Esophagus squamous epithelium (tissue), 5 donors: ENCODE measurements around the gene SUCLA2. TPM values are rescaled to one million over a fixed set of nuclear protein-coding genes. Genes with fewer than 3 reads are reported as not detected.
"Not testable (repeated sequence)": the region's sequence is repeated elsewhere in the genome, so short reads cannot be mapped to it uniquely, and the experiment has no call there.

Experiments
- DNase-seq: peaks from one replicate; lab custom pipeline; 2025; lab: John Stamatoyannopoulos, UW
- H3K27ac ChIP-seq, 4 donors: fragments of 200-600 bp; sonication (generic); one replicate each; pipeline ENCODE4 v1.5.1; 2016 to 2019; ENCODE audit warnings: mild to moderate bottlenecking in 1 of 4
- H3K27me3 ChIP-seq, 4 donors: fragments of 200-600 bp; sonication (generic); 1 replicate in 3 of 4; 2 replicates in 1 of 4; pipeline versions ENCODE4 v1.5.1 to v1.6.0; 2017 to 2021; ENCODE audit warnings: antibody characterized with exemption in 1 of 4
- H3K36me3 ChIP-seq, 3 donors: fragments of 200-600 bp; sonication (generic); one replicate each; pipeline ENCODE4 v1.5.1; 2016 to 2019
- H3K4me1 ChIP-seq, 3 donors: fragments of 200-600 bp; sonication (generic); one replicate each; pipeline ENCODE4 v1.5.1; 2017 to 2019
- H3K4me3 ChIP-seq, 4 donors: fragments of 200-600 bp; sonication (generic); 1 replicate in 3 of 4; 2 replicates in 1 of 4; pipeline ENCODE4 v1.5.1; 2016 to 2019; ENCODE audit warnings: mild to moderate bottlenecking in 2 of 4, moderate library complexity in 1 of 4
- H3K9me3 ChIP-seq, 3 donors: fragments of 200-600 bp; sonication (generic); one replicate each; pipeline ENCODE4 v1.5.1; 2016 to 2019
- CTCF ChIP-seq, 6 experiments: fragments of 450-650 bp in 4 of 6; fragments of 200-600 bp in 2 of 6; sonication (generic) in 2 of 6; IDR thresholded peaks; one replicate each; pipeline ENCODE4 v1.5.1; 2016 to 2019; ENCODE audit warnings: antibody characterized with exemption in 6 of 6, mild to moderate bottlenecking in 4 of 6, moderate library complexity in 4 of 6
- POLR2A ChIP-seq, 4 donors: fragments of 450-650 bp; IDR thresholded peaks; one replicate each; pipeline ENCODE4 v1.6.1; 2017; ENCODE audit warnings: antibody characterized with exemption in 4 of 4, mild to moderate bottlenecking in 4 of 4, moderate library complexity in 3 of 4
- WGBS, 2 donors: methylation state at CpG; one replicate each; pipeline ENCODE4 v1.1.5; 2018; 5-methylcytosine and 5-hydroxymethylcytosine counted together
- intact Hi-C: fragments of 100-400 bp; cut with DNase I; formaldehyde crosslinking; loops from one replicate; pipeline ENCODE4 v1.15.0; 2022
- total RNA-seq, 4 donors: library from RNA; depleted of rRNA; stranded (reverse); fragments of >200 nt; gene quantifications; one replicate each; pipeline ENCODE4 v1.1.0, GENCODE V29; 2016
- donor health status: DM: yes; HTN: yes; CAD: no.

SUCLA2 gene
- total RNA-seq, 4 donors from 2014 or later, result 22.7 to 56.6 (median 47.4) TPM

DNA sequence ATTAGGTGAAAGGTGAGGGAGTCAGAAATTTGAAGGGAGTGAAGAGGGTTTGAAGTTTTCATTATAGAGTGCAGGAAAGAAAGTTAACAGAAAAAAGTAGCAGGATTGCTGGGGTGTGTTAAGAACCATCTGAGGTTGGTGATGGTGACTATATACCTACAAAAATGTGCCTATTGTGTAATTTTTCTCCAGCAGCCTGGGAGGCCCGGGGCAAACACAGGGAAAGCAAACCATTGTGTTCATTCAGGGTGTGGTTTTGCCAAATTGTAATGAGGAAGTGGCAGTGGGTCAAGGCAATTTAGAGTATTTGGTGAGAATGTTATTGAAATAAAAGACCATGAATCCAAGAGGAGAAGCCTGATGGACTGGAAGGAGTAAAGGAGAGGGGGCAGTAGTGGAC is 8.2 kb upstream of the SUCLA2 start:
- no peak for DNase-seq
- Histone ChIP-seq H3K4me3 (no peak overlapping the region), H3K27ac (peak overlapping the region; percentile 18 to 40 (median 29)), H3K9me3 (no peaks in the 10 kb centered on the region), H3K4me1 (peaks cover 0 to 13% (median 4%) of the 10 kb centered on the region in 3 donors), H3K27me3 (no peaks in the 10 kb centered on the region), H3K36me3 (peaks cover 0 to 10% (median 0%) of the 10 kb centered on the region in 3 donors)
- WGBS, 2 donors, result 15 to 16% methylated on average over 1 of the region's 1 CpG
- TF ChIP-seq CTCF (IDR thresholded peaks at IDR 0.05) (no peak), POLR2A (IDR thresholded peaks at IDR 0.05) (no peak)
- intact Hi-C loops, result no loop called here

DNA sequence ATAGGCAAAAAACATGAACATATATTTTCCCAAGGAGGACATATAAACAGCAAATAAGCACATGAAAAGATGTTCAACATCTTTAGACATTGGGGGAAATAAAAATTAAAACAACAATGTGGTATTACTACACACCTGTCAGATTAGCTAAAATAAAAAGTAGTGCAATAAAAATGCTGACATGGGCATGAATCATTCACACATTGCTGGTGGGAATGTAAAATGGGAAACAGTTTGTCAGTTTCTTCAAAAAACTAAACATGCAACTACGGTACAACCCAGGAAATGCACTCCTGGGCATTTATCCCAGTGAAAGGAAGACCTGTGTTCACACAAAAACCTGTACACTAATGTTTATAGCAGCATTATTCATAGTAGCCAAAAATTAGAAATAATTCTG is 5.3 kb upstream of the SUCLA2 start:
- Histone ChIP-seq H3K27ac (no peak overlapping the region), H3K4me1 (peaks cover 4 to 23% (median 6%) of the 10 kb centered on the region in 3 donors), H3K36me3 (no peaks in the 10 kb centered on the region), H3K4me3 (no peak overlapping the region), H3K9me3 (no peaks in the 10 kb centered on the region), H3K27me3 (no peaks in the 10 kb centered on the region)
- DNase-seq, result no peak
- intact Hi-C loops, result no loop called here
- no peak for TF ChIP-seq CTCF (IDR thresholded peaks at IDR 0.05)
- TF ChIP-seq POLR2A (IDR thresholded peaks at IDR 0.05), result no peak
- 19 to 32% methylated on average over 1 of the region's 1 CpG for WGBS, 2 donors

- no peak for DNase-seq
- no peaks in the 10 kb centered on the region for H3K27me3 ChIP-seq
- WGBS, 2 donors, result 72 to 96% methylated on average over 2 of the region's 2 CpGs
- H3K27ac ChIP-seq, result no peak overlapping the region
- H3K36me3 ChIP-seq, result no peaks in the 10 kb centered on the region
- peaks cover 8 to 32% (median 15%) of the 10 kb centered on the region in 3 donors for H3K4me1 ChIP-seq
- intact Hi-C loops, result no loop called here
- H3K4me3 ChIP-seq, result no peak overlapping the region
- TF ChIP-seq POLR2A (IDR thresholded peaks at IDR 0.05) (no peak), CTCF (IDR thresholded peaks at IDR 0.05) (no peak)
- no peaks in the 10 kb centered on the region for H3K9me3 ChIP-seq
Observed at GRCh38 chr13:48004201-48004600, 3.1 kb upstream of the SUCLA2 start.

GRCh38 chr13:48001999-48002398 is 926 bp upstream of the SUCLA2 start:
- Histone ChIP-seq H3K36me3 (peaks cover 0 to 15% (median 0%) of the 10 kb centered on the region in 3 donors), H3K4me3 (peak overlapping the region in 3 of 4 donors; percentile 89 to 100 (median 98)), H3K4me1 (peaks cover 8 to 44% (median 17%) of the 10 kb centered on the region in 3 donors), H3K27ac (peak overlapping the region; percentile 33 to 94 (median 89))
- intact Hi-C loops, DNase-seq, H3K27me3 ChIP-seq, H3K9me3 ChIP-seq: not testable (repeated sequence)
- 24 to 25% methylated on average over 1 to 5 of the region's 5 CpGs for WGBS, 2 donors

GRCh38 chr13:48000559-48001113 is 437 bp downstream of the SUCLA2 start:
- no peak for TF ChIP-seq CTCF (IDR thresholded peaks at IDR 0.05)
- no peak for TF ChIP-seq POLR2A (IDR thresholded peaks at IDR 0.05)
- Histone ChIP-seq H3K27ac (peak overlapping the region; percentile 82 to 94 (median 89)), H3K27me3 (no peaks in the 10 kb centered on the region), H3K9me3 (no peaks in the 10 kb centered on the region), H3K4me3 (peak overlapping the region; percentile 58 to 100 (median 94)), H3K4me1 (peaks cover 8 to 44% (median 17%) of the 10 kb centered on the region in 3 donors), H3K36me3 (peaks cover 0 to 29% (median 9%) of the 10 kb centered on the region in 3 donors)
- WGBS, 2 donors, result 0% methylated on average over 1 to 5 of the region's 25 CpGs
- DNase-seq, result no peak
- intact Hi-C loops, result no loop called here
